HS-27A (cell line): ENCODE measurements around the gene TFE3.

Experiments
- DNase-seq: peaks from one replicate; pipeline ENCODE4 v3.0.0-alpha.2; 2012; ENCODE audit warnings: low read depth, missing footprints

The TFE3 gene

GRCh38 chrX:49060914-49061313 is 17.8 kb upstream of the TFE3 start:
- no peak for DNase-seq

GRCh38 chrX:49059681-49060085 is 16.5 kb upstream of the TFE3 start:
- no peak for DNase-seq

- DNase-seq, result no peak
These were observed 16.0 kb upstream of the TFE3 start for GRCh38 chrX:49059201-49059600.

GRCh38 chrX:49058794-49059193 is 15.6 kb upstream of the TFE3 start, which contains the start of gene CCDC120:
Gene CCDC120, plus strand, starts transcription at chrX:49058999. Its CDS starts 3,043 bp downstream, at chrX:49062042.
- no peak for DNase-seq

GRCh38 chrX:49054073-49054762 is 11.1 kb upstream of the TFE3 start:
- no peak for DNase-seq

GRCh38 chrX:49053223-49054072 is 10.3 kb upstream of the TFE3 start:
- DNase-seq, result no peak

- DNase-seq, result no peak
These were observed 777 bp upstream of the TFE3 start for GRCh38 chrX:49043987-49044281.

GRCh38 chrX:49042581-49043219 is 457 bp downstream of the TFE3 start:
- peak; percentile 1 for DNase-seq

GRCh38 chrX:49041744-49042580 is 1.2 kb downstream of the TFE3 start:
- peak; percentile 29 for DNase-seq

- peak; percentile 7 for DNase-seq
These were observed 2.7 kb downstream of the TFE3 start for GRCh38 chrX:49040376-49040955.

GRCh38 chrX:49039598-49040375 is 3.4 kb downstream of the TFE3 start:
- peak; percentile 65 for DNase-seq

GRCh38 chrX:49037883-49038475 is 5.2 kb downstream of the TFE3 start:
- DNase-seq, result no peak

- DNase-seq, result no peak
These were observed 12.9 kb downstream of the TFE3 start for GRCh38 chrX:49030283-49030682.

- DNase-seq, result no peak
These were observed 13.3 kb downstream of the TFE3 start for GRCh38 chrX:49029876-49030275.

GRCh38 chrX:49019599-49020249 is 23.4 kb downstream of the TFE3 start:
- no peak for DNase-seq

GRCh38 chrX:49019050-49019449 is 24.1 kb downstream of the TFE3 start:
- DNase-seq, result no peak

GRCh38 chrX:49003696-49004095 is 39.5 kb downstream of the TFE3 start:
- no peak for DNase-seq

- DNase-seq, result peak; percentile 61
These were observed 40.8 kb downstream of the TFE3 start, which contains the start of gene GRIPAP1 for GRCh38 chrX:49002091-49002935. Gene GRIPAP1, minus strand, starts transcription at chrX:49002264. Its CDS starts 35 bp downstream, at chrX:49002229.
